ENCODE data around the gene ABHD6.
"Not testable (repeated sequence)": the region's sequence is repeated elsewhere in the genome, so short reads cannot be mapped to it uniquely, and the experiment has no call there.

ABHD6 gene

DNA sequence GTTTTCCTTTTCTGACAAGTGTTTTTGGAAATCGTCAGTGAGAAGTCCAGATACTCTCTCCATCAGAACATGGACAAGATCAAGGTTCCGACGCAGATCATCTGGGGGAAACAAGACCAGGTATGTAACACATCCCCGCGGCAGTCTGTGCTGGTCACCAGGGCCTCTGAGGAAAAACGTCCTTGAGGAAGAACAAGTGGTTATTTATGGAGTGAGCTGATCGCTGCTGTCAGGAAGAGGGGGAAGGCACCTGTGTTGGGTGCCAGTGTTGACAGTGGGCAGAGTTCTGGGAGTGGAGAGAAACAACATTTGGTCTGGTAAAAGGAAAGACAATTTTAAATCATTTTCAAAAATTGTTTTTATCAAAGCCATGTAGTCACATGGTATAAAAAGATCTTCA is 47.7 kb downstream of the ABHD6 start:
- no peak for DNase-seq

DNA sequence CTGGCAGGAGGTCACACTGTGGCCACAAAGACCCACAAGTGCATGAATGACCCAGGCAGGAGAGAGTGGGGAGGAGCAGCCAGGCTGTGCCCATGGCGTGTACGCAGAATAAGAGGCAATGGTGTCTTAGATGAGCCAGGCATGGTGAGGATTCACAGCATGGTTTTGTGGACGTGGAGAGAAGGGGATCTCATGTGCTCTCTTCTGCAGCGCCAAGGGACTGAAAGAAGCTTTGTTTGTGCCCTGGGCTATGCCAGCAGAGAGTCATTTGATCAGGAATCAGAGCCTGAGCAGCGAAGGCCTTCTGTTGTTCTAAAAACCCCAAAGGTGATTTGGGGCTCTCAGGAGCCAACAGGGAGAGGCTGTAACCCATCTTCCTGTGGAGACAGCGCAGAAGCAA is 49.8 kb downstream of the ABHD6 start:
- DNase-seq = no peak

DNA sequence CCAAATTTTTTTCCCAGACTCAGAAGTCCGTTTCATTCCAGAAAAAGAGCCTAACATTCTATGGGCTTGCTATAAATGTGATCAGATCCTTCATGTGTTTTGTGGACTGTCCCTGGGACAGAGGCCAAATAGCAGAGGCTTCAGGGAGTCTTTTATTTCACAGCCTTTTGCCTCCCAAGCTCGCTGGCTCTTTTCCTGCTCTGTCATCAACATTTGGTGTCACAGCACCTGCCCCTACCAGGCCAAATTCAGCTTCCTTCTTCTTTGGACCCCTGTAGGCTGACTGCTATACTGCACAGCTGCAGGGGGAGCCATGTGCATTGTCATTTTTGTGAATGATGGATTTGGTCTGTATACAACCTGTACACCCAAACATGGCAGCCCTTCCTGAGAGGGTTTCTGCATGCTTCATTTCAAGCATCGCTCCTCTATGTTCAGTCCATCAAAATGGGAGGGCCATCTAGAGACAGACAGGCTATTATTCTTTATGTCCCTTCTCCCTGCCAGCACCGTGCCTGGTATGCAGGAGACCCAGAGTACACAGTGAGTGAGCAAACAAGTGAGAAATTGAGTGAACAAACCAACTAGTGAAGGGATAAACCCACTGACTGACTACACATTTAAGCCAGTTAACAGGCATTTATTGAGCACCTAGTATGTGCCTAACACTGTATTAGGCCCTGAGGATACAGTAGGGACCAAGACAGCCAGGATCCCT is 50.6 kb downstream of the ABHD6 start:
- DNase-seq = no peak

GRCh38 chr3:58288964-58289613 is 51.5 kb downstream of the ABHD6 start:
- DNase-seq = not testable (repeated sequence)

DNA sequence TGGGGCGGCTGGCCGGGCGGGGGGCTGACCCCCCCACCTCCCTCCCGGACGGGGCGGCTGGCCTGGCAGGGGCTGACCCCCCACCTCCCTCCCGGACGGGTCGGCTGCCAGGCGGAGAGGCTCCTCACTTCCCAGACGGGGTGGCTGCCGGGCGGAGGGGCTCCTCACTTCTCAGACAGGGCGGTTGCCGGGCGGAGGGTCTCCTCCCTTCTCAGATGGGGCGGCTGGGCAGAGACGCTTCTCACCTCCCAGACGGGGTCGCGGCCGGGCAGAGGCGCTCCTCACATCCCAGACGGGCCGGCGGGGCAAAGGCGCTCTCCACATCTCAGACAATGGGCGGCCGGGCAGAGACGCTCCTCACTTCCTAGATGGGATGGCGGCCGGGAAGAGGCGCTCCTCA is 52.9 kb downstream of the ABHD6 start:
- DNase-seq = not testable (repeated sequence)

DNA sequence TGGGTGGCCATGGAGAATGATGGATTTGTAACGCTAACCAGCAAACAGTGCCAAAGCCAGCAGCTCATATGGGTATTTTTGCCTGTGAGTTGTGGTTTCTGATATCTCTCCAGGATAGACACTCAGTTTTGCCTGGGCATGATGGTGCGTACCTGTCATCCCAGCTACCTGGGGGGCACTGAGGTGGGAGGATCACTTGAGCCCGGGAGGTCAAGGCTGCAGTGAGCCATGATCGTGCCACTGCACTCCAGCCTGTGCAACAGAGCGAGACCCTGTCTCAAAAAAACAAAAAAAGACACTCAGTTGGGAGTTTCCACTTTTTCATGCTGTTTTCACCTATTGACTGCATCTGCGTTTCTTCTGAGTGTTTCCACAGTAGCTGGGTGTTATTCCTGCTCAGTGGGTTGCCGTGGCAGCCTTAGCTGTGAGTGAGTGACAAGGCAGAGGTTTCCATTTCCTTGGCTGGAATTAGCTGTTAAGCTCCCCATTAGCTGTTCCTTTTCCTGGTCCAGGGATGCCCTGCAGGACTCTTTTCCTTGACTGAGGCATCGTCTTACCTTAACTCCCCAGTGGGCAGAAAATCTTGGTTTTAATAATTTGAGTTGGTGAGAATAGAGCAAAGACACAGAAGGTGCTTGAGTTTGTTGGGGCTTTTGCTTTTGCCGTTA is 54.2 kb downstream of the ABHD6 start:
- no peak for DNase-seq

DNA sequence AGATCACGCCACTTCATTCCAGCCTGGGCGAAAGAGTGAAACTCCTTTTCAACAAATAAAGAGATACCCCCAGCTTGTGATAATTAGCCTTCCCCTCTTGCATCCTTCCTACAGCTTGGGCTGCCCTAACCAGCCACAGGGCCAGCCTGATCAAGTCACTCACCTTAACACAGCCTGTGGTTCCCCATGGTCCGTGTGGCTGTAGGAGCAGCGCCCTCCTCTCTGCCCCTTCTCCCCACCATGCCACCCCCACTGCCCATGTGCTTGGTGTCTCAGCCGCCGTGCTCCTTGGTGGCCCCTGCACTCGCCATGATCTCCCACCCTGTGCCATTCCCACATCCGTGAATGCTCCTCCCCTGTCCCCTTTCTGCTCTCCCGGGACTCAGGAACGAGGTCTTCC is 55.3 kb downstream of the ABHD6 start:
- DNase-seq = no peak

GRCh38 chr3:58293516-58293915 is 55.9 kb downstream of the ABHD6 start:
- no peak for DNase-seq

GRCh38 chr3:58296269-58296668 is 58.7 kb downstream of the ABHD6 start:
- DNase-seq = no peak

DNA sequence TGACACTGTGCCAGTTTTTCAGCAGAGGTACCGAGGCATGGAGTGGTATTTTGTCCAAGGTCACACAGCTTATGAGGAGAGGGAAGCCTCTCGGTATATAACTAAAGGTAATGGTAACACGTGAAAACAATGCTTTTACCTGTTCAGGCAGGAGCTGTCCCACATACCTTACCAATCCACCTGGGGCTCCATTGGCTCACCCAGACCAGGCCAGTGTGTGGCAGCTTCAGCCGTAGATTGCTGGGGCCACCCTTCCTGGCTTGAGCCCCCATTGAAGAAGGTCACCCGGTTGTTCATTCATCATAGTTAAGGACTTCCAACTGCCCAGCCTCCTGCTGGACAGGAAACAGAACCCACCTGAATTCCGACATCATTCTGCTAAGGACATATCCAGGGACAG is 59.3 kb downstream of the ABHD6 start:
- no peak for DNase-seq

GRCh38 chr3:58298190-58298589 is 60.6 kb downstream of the ABHD6 start:
- no peak for DNase-seq

DNA sequence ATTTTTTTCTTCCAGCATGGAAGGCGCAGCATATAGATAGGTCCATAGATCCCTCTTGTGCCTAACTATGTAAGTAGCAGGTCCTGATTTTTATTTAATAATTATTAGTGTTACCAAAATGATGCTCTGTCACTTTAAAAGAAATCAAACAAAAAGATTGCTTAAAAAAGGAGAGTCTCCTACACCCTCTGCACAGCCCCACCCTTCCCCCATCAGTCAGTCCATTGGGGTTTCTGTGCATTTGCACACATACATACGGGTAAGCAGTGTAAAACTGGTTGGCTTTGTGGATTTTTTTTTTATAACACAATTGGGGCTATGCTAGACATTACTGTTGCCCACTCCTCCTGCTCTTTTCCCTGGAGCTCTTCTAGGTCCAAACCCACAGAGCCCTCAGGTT is 61.5 kb downstream of the ABHD6 start:
- DNase-seq = no peak

GRCh38 chr3:58299839-58300516 is 62.4 kb downstream of the ABHD6 start:
- no peak for DNase-seq

- DNase-seq = peak; percentile 92
Measured at GRCh38 chr3:58305882-58306711, 68.5 kb downstream of the ABHD6 start, which contains the start of the genes HTD2 and RPP14. Gene HTD2, plus strand, starts transcription at chr3:58306520. Its CDS starts 11,094 bp downstream, at chr3:58317614. Gene RPP14, plus strand, starts transcription at chr3:58306245. Its CDS starts 4,085 bp downstream, at chr3:58310330.

DNA sequence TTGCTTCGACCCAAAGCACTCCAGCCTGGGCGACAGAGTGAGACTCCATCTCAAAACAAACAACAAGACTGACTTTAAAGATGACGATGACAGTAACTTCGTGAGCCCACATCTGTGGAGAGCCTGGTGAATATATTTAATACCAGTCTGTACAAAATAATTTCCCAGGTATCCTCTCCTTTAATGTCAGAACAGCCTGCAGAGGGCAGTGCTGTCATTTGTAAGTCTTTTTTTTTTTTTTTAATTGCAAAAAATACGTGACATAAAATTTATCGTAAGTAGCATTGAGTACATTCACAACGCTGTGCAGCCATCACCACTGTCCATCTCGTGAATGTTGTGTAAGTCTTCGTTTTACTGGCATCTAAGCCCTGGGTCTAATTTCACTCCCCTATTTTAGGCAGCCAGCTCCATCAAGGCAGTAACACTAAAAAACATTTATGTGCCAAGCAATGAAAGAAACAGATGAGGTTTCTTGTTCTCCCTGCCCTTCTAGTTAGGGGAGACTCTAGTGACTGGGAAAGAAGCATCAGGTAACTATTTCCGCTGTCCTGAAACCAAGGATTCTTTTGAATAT is 70.1 kb downstream of the ABHD6 start:
- no peak for DNase-seq

DNA sequence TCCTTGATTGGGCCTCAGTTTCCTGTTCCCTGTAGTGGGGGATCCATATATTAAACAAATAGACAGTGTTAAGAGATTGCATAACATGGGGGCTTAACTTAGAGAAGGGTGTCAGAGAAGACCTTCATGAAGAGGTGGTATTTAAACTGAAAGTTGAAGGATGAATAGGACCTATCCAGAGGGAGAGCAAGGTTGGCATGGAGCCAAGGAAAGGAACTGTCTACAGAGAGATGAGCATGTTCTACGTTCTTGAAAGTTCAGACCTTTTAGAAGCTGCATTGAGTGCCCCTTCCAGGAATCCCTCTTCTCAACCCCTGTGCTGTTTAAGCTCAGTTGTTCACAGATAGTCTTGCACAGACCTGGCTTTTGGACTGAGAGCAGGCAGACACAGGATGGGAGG is 71.1 kb downstream of the ABHD6 start:
- DNase-seq = no peak

GRCh38 chr3:58317811-58318210 is 80.2 kb downstream of the ABHD6 start:
- no peak for DNase-seq

GRCh38 chr3:58321791-58322190 is 84.2 kb downstream of the ABHD6 start:
- DNase-seq = no peak

DNA sequence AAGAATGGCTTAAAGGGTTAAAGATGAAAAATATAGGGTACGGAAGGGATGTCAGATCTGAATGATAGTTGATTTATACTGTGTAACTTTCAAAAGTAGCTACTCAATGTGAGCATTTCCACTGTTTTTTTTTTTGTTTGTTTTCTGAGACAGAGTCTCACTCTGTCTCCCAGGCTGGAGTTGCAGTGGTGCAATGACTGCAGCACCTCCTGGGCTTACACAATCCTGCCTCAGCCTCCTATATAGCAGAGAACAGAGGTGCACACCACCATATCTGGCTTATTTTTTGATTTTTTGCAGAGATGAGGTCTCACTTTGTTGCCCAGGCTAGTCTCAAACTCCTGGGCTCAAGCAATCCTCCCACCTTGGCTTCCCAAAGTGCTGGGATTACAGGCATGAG is 85.2 kb downstream of the ABHD6 start:
- no peak for DNase-seq

GRCh38 chr3:58323529-58324390 is 86.2 kb downstream of the ABHD6 start:
- no peak for DNase-seq
